GM21390 (cell line): ENCODE results near the gene FAM151A.

Experiments
- ATAC-seq: cut with Tn5 transposase; IDR thresholded peaks from one replicate; pipeline ENCODE4 v1.9.1; 2021; ENCODE audit not compliant: unreplicated experiment

FAM151A gene

DNA sequence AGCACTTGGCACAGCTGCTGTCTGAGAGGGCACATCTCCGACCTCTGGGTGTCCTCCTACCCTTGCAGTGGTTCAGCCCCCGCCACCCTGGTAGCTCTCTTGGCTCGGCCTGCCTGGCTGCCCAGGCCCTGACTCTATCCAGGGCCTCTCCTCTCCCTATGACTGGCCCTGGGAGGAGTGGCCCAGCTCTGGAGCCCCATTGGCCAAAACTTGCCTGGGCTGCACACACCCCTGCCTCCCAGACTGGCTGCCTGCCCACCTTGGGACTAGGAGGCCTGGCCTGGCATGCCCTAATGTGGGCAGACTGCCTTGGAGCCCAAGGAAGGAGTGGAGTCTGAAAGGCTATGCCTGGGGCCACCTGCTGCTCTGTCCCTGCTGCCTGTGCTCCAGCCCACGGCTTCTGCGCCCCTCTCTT is 41.7 kb downstream of the FAM151A start:
- ATAC-seq, result no peak

DNA sequence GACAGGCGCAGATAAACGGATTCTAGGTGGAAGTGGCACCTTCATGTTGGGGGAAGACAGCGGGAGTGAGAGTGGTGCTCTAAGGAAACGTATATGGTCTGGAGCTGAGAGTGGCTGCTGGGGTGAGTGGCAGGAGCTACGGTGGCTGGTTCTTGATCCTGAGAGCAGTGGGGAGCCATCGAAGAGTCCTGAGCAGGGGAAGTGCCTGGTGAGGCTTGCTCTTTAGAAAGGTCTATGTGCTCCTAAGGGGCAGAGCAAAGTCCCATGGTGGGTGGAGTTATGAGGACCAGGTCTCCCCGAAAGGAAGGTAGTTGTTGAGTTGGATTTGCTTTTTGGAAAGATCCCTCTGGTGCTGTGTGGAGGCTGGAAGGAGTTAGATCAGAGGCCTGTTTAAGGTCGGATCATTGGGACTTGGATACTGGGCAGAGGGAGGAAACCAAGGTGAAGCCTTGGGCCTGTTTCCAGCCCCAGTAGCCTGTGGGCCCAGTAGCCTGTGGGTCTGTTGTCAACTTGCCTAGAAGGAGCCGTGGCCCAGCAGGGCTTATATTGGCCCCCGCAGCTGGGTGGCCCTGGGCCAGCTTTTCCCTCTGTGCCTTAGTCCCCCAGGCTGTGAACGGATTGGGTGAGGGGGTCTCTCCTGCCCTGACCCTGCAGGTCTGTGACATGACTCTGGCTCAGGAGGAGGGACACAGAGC is 42.3 kb downstream of the FAM151A start:
- no peak for ATAC-seq

DNA sequence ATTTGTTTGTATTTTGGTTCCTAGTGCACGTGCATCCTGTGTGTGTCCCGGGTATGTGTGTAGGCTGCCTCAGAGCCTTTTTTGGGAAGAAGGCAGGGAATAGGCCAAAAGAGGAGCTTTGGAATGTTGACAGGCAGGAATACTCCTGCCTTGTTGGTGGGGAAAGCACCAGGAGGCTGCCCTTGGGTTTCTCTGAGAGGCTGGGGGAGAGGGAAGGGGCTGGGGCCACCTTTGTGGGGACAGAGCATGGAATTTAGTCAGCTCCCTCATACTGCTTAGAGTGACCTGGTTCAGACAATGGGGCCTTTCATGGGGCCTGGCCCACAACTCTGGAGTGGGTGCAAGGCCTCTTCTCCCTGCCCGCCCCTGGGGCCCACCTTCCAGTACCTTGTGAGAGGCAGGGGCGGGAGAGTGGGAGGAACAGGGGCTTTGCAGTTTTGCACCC is 44.0 kb downstream of the FAM151A start:
- no peak for ATAC-seq

DNA sequence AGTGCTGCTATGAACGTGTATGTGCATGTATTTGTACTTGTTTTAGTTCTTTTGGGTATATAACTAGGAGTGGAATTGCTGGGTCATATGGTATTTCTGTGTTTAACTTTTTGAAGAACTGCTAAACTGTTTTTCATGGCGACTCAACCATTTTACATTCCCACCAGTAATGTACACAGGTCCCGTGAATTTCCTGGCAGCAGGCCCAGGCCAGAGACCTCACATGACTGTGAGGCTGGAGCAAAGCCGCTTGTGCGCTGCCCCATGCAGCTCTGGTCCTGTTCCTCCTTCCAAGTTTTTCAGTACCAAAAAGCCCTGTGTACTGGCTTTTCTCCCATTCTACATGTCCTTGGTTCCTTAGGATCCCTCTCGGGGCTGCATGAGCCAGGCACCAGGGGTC is 45.7 kb downstream of the FAM151A start:
- no peak for ATAC-seq

DNA sequence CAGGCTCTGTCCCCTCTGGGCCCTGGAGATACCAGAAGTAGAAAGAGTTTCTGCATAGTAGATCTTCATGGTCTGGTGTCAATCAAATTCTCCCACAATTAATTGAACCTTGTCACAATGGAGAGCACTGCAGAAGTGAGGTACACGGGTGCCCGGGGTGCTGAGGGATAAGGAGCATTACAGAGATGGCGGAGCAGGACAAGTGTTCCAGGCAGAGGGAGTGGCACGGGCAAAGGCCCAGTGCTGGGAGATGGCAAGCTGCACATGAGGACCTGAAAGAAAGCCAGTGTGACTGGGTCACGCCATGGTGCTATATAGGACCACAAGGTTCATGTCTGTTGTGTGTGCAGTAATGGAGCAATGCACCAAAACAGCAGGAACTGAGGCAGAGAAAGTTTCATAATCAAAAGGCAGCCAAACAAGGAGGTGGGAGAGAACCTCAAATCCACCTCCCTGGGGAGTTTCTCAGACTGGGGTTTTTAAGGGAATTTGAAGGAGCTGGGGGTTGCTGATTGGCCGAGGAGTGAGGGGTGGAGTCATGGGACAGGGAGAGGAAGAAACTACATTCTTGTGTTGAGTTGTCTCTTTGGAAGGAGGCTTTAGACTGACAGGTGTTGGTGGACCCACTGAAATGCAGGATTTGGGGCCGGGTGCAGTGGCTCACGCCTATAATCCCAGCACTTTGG is 47.6 kb downstream of the FAM151A start:
- no peak for ATAC-seq

DNA sequence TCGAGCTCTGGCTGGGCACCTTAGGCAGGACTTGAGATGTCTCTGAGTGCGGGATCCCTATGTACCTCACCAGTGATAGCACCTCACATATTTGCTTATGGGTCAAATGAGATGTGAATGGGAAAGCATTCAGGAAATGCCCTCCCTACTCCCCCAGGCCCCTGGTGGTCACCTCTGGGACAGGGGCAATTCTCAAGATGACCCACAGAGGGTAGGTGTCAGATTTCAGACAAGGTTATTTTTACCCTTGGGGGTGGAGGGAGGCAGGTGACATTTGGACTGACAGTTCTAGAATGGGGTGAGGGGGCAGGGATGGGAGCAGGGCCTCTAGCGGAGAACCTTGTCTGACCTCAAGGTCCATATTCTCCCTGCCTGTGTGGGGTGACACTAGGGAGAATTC is 48.2 kb downstream of the FAM151A start:
- no peak for ATAC-seq

DNA sequence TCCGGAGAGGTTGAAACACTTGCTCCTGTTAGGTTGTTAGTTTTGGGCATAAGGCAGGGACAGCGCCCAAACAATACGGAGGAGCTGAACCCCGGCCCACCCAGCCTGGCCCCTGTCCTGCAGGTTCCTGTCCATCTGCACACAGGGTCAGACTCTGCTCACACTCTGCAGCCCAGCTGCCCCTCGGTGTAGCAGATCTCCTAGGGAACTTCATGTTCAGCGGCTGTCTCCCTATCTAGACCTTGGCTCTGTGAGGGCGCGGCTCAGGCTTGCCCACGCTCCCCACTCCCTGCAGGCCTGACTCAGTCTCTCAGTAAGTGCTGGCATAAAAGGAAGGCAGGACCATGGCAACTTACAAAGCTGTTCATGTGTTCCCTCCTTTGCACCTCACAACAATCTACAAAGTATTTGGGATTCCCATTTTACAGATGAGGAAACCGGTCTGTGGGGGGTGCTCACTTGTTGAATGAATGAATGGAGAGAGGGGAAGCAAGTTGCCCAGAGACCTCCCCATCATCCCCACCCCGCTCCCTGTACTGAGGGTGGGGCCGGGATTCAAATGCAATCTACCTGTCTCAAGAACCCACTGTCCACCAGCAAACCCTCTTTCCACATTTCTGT is 49.1 kb downstream of the FAM151A start:
- ATAC-seq, result no peak

DNA sequence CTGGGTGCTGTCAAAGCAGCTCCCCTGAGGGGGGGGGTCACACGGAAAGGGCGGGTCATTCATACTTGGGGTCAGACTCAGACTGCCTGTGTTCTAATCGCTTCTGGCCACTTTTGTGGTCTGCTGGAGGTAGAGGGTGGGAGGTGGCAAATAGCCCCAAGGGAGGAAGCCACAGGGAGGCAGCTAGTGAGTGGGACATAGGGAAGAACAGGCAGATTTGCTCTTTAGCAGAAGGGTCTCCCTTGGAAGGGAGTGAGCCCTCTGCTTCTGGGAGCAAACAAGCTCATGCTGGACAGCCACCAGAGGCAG is 50.8 kb downstream of the FAM151A start:
- ATAC-seq, result no peak

DNA sequence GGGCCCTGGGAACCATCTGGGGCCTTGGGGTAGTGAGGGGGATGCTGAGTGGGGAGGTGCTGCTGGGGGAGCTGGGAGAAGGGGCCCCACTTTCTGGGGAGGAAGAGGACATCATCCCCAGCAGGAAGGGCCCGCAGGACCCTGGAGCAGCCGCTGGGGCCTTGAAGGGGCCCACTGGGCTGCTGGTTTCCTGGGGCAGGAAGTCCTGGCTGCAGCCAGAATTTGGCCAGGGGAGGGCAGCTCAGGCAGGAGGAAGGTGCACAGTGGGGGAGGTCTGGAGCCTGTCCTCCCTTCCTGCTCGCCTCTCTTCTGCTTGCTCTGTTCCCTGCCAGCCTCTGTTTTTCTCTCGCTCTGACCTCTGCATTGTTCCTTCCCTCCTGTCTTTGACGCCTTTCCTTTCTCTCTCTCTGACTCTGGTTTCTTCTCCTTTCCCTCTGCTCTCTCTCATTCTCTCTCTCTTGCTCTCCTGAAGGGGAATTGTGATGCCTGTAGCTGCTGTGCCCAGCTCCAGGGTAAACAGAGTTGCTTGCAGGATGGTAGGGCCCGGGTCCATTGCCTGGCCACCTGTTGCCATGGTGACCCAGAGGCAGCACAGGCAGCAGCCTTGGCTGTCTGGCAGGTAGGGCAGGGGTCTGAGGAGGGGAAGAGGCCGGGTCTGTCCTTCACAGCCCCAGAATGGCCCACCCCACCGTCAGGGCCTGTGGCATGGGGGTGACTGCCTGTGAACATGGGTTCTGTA is 51.4 kb downstream of the FAM151A start:
- no peak for ATAC-seq

DNA sequence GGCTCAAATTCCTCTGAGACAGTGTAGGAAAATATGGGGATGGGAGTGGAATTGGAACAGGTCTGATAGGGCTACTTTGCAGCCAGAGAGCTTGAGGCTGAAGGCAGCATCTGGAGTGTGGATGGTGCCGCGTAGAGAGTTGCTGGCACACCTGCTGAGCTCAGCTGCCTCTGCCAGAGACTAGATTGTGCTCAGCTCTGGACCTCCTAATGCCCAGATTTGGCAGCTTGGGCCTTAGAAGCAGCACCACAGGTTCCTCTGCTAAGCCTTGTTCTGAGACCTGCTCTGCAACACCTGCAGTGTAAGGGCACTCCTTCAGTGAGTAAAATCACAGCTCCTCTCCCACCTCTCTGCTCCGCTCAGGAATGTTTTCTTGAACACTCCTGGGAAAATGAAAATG is 52.0 kb downstream of the FAM151A start:
- no peak for ATAC-seq

DNA sequence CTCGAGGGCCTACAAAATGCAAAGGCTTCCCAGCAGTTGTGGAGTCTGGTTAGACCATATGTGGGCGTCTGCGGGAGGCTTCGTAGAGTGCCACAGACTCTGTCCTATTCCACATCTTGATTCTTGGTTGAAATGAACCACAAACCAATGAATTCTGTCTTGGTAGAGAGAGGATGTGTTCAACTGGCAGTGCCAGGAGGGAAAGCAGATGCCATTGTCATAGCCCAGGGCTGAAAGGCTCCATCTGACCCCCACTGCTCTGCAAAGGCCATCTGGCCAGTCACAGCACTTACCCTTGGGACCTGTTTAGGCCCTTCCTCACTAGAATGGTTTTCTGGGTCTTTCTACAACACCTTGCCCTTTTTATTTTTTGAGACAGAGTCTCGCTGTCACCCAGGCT is 53.2 kb downstream of the FAM151A start:
- ATAC-seq, result no peak

DNA sequence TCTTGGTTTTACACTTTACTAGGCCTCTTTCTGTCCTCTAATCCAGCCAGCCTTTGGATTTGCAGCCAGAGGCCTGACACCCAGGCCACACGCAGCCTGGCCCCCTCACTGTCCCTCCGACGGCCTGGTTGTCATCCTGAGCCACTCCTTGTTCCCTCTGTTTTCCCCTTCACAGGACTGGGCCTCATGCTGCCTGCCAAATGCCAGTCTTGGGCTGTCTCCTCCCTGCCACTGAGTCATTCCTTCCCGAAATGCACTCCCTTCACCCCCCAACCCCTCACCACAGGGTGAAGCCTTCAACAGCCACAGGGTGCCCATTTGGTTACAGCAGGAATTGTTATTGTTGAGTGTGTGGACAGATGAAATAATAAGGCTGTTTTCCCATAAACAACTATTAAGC is 54.0 kb downstream of the FAM151A start:
- no peak for ATAC-seq

DNA sequence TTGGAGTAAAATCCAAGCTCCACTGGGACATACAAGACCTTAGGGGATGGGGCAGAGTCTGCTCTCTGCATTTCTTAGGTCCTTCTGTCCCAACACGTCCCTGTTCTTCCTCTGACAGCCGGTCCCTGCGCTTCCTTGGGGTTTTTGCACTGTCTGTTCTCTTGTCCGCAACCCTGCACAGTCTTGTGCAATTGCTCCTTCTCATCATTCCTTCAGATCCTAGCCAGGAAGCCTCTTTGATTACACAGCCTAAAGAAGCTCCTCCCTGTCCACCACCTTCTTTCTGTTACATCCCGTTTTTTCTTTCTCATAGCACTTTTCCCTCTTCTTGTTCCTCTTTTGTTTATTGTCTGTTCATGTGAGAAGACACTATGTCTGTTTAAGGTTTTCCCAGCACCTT is 55.4 kb downstream of the FAM151A start:
- no peak for ATAC-seq

DNA sequence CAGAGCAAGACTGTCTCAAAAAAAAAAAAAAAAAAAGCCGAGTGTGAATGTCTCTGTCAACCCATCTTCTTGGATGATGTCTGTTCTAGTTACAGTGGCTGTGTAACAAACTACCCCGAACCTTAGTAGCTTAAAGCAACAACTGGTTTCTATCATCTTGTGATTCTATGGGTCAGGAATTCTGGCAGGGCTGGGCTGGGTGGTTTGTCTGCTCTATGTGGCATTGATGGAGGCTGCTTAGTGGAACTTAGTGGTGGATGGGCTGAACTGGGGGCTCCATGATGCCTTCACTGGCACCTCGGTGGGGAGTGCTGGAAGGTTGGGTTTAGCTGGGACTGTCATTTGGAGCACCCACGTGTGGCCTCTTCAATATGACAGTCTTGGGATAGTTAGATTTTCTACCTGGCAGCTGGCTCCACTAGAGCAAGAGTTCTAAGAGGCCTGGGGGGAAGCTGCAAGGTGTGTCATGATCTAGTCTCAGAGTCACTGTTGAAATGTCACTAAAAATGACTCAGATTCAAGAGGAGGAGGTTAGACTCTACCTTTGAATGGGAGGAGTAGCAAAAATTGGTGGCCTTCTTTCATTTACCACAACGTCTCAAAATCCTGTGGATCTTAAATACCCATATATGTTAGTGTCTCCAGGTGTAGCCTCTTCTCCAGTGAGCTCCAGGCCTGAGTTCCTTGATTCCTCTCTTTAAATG is 56.7 kb downstream of the FAM151A start:
- no peak for ATAC-seq

DNA sequence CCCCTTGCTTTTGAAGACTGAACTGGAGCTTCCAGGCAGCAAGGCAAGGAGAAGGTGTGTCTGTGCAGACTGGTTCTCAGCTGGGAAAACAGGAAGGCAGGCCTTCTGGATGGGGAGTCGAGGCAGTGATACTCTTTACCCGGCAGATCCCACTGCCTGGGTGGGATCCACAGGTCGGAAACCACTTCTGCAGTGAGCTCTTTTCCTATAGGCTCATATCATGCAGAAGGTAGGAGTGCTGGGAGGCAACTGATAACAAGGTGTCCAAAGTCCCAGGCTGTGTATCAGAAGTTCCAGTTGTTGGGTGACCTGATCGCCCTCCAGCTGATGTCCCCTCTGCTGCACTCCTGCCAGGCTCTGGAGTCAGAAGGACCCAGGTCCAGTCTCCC is 58.2 kb downstream of the FAM151A start:
- ATAC-seq, result no peak

DNA sequence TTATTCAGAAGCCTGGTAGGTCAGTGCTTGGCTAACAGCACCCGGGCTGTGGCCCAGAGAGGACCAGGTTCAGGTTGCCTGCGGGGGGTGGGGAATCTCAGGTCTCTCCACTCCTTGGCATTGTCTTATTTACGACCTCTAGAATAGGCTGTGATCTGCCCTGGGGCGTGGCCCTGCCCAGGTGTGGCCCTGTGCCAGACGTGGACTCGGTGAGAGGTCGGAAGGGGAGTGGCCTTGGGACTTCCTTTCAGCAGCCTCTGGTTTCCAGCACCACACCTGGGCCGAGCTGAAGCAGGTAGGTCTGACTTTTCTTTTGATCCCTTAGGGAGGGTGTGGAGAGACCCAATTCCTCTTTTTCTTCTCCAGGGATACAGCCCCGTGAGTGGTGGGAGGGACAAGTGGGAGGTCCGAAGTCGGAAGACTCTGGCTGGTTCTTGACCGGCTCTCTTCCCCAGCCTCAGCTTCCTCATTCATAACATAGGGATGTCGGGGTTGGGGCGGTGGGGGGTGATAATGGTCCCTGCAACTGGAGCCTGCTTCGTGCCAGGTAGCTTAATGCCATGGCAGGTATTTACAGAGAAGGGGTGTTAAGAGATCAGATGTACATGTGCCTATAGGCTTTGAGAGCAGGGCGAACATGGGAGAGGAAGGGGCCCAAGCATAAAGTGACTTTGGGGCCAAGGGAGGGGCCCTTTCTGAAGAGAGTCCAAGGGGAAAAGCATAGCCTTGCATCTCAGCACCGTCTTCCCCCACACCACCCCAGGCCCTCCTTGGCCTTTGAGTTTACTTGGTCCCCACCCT is 58.8 kb downstream of the FAM151A start:
- ATAC-seq, result no peak

DNA sequence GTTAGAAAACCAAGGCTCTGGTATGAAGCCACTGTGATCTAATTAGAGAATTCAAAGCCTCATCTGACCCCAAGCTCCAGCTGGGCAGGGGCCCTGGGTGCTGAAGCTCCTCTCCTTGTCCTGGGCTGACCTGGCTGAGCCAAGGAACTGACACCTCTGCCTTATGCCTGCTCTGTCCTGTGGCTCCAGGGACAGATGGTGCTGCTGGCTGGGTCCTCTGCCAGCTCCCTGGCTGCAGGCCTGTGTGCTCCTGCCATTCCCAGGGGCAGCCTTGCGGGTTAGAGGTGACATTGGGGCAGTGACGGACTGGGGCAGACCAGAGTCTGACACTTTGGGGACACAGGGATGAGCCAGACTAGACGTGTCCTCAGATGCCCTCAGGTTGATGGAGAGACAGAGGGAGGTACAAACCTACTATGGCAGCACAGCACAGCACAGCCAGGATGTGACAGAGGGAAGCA is 63.5 kb downstream of the FAM151A start:
- no peak for ATAC-seq
